Mucosa of descending colon (tissue), 3 donors: ENCODE results near the gene MUC5B. TPM values are rescaled to one million over a fixed set of nuclear protein-coding genes. Genes with fewer than 3 reads are reported as not detected.

ENCODE experiments used
- ATAC-seq: fragments of 200-7000 bp; cut with Tn5 transposase; one replicate; pipeline ENCODE4 v1.9.1; 2020; ENCODE audit warnings: mild to moderate bottlenecking, moderate library complexity
- DNase-seq, 3 donors: peaks; one replicate each; pipeline ENCODE4 v3.0.0-alpha.2; 2020
- H3K36me3 ChIP-seq: fragments of 200-600 bp; one replicate; pipeline ENCODE4 v1.8.0; 2021; ENCODE audit warnings: low read depth, mild to moderate bottlenecking
- H3K4me1 ChIP-seq: fragments of 200-600 bp; one replicate; pipeline ENCODE4 v1.8.0; 2021; ENCODE audit warnings: low read depth, mild to moderate bottlenecking
- H3K4me3 ChIP-seq: fragments of 200-600 bp; one replicate; pipeline ENCODE4 v1.8.0; 2021; ENCODE audit warnings: mild to moderate bottlenecking
- H3K9me3 ChIP-seq: fragments of 200-600 bp; one replicate; pipeline ENCODE4 v1.8.0; 2021; ENCODE audit warnings: mild to moderate bottlenecking
- intact Hi-C, 2 donors: fragments of 100-400 bp; cut with DNase I in 1 of 2; cut with micrococcal nuclease in 1 of 2; formaldehyde crosslinking; loops; one replicate each; pipeline versions ENCODE4 v1.11.0 to v1.11.1; 2022; cut with DNase I, micrococcal nuclease
- total RNA-seq, 3 donors: library from RNA; stranded (reverse); fragmentation: NEBNext Ultra II Directional in 2 of 3; extraction: Animal tissue kit (Norgen Biotek cat#: 25700) in 2 of 3; gene quantifications; one replicate each; pipeline versions ENCODE4 v1.2.1 to v1.2.4, GENCODE V29; 2021 to 2023
- TF ChIP-seq, protein P1 (sequence below): fragments of 200-600 bp; IDR thresholded peaks from one replicate; pipeline ENCODE4 v1.8.0; 2022; ENCODE audit warnings: antibody characterized with exemption, mild to moderate bottlenecking
- donor health status: DM: no; HTN: no; CAD: no; lungs with moderate emphysema.
- donor health status: DM: no; HTN: no; CAD: no.
- donor health status: DM: no; HTN: yes; CAD: no.

MUC5B gene
- total RNA-seq, 3 donors from 2014 or later = 133 to 431 (median 135) TPM

DNA sequence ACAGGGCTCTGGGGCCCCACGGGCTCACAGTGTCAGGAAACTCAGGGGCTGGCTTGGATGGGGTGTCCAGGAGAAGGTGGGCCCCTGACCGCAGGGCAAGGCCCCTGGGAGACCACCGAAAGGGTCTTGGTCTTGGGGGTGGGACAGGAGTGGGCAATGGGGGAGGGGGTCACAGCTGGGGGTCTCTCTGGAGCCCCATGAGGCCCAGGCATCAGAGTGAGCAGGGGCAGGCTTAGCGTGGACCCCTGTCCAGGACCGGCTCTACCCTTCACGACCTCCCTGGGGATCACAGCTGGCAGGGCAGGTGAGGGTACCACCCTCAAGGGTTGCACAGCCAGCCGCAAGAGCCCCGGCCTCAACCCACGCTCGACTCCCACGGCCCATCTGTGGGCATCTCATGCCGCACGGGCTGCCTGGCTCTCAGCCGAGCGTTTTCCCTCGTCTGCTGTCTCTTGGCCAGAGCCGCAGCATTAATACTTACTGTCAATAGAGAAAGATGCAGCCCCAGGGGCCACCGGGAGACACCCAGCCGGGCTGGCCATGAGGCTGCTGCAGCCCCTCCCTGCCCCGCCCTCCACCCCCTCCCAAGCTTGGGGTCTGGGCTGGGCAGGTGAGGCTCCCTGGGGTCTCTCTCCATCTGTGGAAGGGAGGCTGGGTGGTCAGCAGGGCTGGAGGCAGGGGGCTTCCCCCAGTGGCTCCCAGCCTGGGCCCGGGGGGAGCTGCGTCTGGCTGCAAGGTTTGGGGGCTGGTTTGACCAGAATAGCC is 662 bp downstream of the MUC5B start:
- intact Hi-C loops = no loop called here
- TF ChIP-seq, protein P1, sequence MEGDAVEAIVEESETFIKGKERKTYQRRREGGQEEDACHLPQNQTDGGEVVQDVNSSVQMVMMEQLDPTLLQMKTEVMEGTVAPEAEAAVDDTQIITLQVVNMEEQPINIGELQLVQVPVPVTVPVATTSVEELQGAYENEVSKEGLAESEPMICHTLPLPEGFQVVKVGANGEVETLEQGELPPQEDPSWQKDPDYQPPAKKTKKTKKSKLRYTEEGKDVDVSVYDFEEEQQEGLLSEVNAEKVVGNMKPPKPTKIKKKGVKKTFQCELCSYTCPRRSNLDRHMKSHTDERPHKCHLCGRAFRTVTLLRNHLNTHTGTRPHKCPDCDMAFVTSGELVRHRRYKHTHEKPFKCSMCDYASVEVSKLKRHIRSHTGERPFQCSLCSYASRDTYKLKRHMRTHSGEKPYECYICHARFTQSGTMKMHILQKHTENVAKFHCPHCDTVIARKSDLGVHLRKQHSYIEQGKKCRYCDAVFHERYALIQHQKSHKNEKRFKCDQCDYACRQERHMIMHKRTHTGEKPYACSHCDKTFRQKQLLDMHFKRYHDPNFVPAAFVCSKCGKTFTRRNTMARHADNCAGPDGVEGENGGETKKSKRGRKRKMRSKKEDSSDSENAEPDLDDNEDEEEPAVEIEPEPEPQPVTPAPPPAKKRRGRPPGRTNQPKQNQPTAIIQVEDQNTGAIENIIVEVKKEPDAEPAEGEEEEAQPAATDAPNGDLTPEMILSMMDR = no peak
- peak; percentile 38 to 62 (median 50) for DNase-seq
- H3K4me1 ChIP-seq = peaks cover 35% of the 10 kb centered on the region
- H3K4me3 ChIP-seq = peak overlapping the region; percentile 19
- H3K36me3 ChIP-seq = no peaks in the 10 kb centered on the region
- H3K9me3 ChIP-seq = no peaks in the 10 kb centered on the region
- ATAC-seq = peak; percentile 2

GRCh38 chr11:1224111-1224490 is 1.2 kb downstream of the MUC5B start:
- intact Hi-C loops = no loop called here
- peak; percentile 1 for ATAC-seq

DNA sequence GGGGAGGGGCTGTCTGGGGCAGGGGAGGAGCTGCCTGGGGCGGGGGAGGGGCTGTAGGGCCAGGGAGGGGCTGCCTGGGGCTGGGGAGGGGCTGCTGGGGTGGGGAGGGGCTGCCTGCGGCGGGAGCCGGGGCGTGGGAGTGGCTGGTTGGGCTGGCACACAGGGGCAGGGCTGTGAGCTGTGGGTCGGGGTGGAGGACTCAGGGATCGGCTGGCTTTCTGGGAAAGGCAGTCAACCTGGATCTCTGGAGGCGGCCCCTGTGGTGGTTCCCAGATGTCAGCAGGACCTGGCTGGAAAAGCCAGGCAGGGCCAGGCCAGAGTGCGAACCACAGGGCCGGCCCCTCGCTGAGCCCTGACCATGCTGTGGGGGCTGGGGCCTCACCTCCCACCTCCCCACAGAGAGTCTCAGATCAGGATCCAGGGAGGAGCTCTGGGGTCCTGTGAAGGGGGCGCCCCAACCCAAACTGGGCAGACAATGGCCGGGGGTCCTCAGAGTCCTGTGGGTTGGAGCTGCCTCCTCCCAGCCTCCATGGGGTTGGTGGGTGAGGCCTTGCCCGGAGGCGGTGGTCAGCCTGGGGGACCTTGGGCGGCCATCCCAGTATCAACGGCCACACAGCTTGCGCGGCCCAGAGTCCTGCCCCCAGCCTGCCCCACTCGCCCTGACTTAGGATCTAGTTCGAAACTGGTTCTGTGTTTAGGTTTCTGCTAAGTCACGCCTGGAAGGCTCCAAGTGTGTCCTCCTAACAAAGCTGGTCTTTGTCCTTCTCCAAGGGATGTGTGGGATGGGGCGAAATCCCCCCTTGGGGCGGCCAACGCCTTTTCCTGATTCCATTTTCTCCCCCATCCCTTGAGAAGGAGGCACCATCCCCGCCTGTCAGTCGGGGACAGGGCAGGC is 1.9 kb downstream of the MUC5B start:
- no peaks in the 10 kb centered on the region for H3K9me3 ChIP-seq
- H3K4me3 ChIP-seq = no peak overlapping the region
- no peaks in the 10 kb centered on the region for H3K36me3 ChIP-seq
- DNase-seq = peak; percentile 68 to 85 (median 85)
- peak; percentile 26 for ATAC-seq
- TF ChIP-seq, protein P1 = no peak
- intact Hi-C loops = no loop called here
- peaks cover 39% of the 10 kb centered on the region for H3K4me1 ChIP-seq

More at GRCh38 chr11:1224111-1224490, 1.2 kb downstream of the MUC5B start:
- Histone ChIP-seq H3K9me3 (no peaks in the 10 kb centered on the region), H3K36me3 (no peaks in the 10 kb centered on the region), H3K4me1 (peaks cover 36% of the 10 kb centered on the region), H3K4me3 (peak overlapping the region; percentile 19)
- TF ChIP-seq, protein P1 = no peak
- DNase-seq = no peak

DNA sequence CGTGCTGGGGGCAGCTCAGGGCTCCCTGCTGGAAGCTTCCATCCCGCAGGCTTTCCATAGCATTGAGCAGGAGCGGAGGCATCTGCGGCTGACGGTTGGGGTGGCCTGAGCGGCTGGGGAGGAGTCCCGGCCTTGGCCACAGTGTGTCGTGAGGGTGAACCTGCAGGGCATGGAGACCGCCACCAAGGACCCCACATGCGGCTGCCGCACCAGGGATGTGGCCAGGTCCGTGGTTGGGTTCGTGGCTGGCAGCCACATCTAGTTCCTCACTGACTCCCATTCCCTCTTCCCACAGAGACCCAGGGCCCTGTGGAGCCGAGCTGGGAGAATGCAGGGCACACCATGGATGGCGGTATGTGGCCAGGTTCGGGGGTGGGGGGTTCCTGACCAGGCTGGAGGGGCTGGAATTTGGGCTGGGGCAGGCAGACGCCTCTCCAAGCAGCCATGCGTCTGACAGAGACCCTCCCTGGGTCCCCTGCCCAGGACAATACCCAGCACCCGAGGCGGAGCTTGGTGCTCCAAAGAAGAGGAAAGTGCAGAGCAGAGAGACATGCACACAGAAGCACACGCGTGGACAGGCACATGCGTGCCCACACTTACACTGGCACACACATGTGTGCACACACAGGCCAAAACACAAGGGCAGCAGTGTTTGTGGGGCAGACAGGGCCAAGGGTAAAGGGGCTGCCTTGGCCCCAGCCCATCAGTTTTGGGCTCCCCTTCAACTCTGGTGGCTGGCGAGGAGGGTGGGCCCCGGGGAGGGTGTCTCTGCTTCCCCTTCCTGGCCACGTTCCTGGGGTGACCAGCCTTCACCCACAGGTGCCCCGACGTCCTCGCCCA is 2.7 kb downstream of the MUC5B start:
- Histone ChIP-seq H3K9me3 (no peaks in the 10 kb centered on the region), H3K4me3 (no peak overlapping the region), H3K36me3 (no peaks in the 10 kb centered on the region), H3K4me1 (peaks cover 35% of the 10 kb centered on the region)
- intact Hi-C loops = no loop called here
- ATAC-seq (no peak), DNase-seq (peak in 2 of 3 donors; percentile 36 to 46)
- TF ChIP-seq, protein P1 = no peak

DNA sequence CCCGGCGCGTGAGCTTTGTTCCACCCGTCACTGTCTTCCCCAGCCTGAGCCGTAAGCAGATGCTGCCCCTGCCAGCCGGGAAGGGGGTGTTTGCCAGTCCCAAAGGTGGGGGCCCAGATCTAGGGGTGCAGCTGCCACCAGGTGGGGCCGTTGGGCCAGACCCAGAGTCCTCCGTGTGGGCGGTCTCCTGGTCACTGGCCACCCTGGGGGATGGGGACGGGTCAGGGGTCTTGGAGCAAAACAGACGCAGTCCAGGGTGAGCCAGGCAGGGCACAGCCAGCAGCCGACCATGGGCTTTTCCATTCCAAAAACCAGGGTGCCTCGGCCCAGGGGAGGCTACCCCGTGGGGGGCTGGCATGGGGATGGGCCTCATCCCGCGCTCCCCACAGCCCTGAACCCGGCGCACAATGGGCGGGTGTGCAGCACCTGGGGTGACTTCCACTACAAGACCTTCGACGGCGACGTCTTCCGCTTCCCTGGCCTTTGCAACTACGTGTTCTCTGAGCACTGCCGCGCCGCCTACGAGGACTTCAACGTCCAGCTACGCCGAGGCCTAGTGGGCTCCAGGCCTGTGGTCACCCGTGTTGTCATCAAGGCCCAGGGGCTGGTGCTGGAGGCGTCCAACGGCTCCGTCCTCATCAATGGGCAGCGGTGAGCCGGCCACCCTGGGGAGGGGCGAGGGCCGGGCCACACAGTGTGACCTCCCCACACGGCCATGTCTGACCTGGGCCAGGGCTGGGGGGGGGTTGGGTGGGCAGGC is 3.5 kb downstream of the MUC5B start:
- Histone ChIP-seq H3K36me3 (no peaks in the 10 kb centered on the region), H3K9me3 (no peaks in the 10 kb centered on the region), H3K4me1 (peaks cover 28% of the 10 kb centered on the region), H3K4me3 (no peak overlapping the region)
- no peak for ATAC-seq
- TF ChIP-seq, protein P1 = no peak
- intact Hi-C loops = no loop called here
- DNase-seq = peak; percentile 20 to 54 (median 33)
